IPS-18c (cell line): ENCODE data around the gene RERE.

Source experiments
- H3K4me3 ChIP-seq: 2 replicates; pipeline ENCODE4 v1.7.0; 2013; ENCODE audit warnings: low read depth, mild to moderate bottlenecking, low read length, moderate library complexity; ENCODE audit not compliant: insufficient read depth
- H3K9me3 ChIP-seq: one replicate; pipeline ENCODE4 v1.6.1; 2013; ENCODE audit warnings: mild to moderate bottlenecking, low read length, moderate library complexity; ENCODE audit not compliant: control insufficient read depth, insufficient read depth

The RERE gene

DNA sequence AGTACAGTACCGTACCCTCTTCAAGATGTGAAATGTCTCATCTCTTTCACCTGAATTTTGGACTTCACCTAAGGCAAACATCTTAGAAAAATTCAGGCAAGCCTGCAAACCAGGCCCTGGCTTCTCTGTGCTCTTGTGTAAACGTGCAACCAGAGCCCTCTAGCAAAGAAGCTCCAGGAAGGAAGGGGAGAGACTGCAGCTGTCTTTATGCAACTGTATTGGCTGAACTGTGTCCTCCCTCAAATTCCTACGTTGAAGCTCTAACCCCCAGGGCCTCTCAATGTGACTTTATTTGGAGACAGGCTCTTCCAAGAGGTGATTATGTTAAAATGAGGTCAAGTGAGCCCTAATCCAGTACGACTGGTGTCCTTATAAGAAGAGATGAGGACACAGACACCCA is 439.3 kb downstream of the RERE start:
- H3K4me3 ChIP-seq, result no peak overlapping the region

DNA sequence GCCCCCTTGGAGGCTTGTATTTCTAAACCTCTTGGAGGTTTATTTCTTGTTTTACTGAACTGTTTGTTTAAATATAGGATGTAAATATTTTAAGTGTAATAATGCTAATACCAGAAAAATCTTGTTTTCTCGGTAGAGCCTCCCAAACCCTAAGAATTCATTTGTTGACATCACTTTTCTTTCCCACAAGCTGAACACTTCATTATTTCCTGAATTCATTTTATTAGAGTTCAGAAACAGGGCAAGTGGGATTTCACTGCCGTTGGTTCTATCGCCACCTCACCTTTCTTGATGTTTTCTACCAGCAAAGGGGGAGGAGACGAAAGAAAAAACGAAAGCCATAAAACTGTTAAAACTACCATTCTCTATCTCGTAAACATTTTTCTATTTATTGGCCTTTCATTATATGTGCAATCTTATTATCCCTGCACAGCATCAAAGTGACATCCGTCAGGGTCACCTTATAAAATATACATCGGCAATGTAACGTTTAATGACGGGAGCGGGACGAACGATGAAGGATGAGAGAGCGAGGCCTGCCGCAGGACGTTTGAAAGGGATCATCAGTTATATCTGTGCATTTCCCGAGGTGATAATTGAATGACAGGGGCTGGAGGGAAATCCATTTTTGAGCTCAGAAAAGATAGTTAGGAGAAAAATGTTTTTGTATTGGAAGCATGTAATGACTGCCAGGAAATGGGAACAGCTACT is 440.0 kb downstream of the RERE start:
- H3K9me3 ChIP-seq, result peaks cover 2% of the 10 kb centered on the region
- H3K4me3 ChIP-seq, result no peak overlapping the region

More for the DNA sequence above, 439.3 kb downstream of the RERE start:
- peaks cover 2% of the 10 kb centered on the region for H3K9me3 ChIP-seq

DNA sequence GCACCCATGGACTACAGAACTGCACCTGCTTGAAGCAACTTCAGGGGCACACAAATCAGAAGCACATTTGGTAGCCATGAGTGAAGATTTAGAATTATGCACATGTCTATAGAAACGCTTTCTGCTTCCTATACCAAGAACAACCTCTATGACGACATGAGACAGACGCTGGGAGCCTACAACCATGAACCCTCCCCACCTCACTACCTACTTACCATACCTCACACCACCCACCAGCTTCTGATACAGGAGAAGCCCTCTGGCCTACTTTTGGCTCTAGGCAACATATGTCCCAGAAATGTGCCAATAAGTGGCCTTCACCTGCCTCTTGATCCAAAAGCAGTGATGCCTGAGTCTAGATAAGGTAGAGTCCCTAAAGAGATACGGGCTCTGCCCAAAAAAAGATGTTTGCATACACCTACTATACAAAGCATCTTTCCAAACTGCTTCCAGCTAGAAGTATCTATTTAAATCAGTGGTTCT is 441.0 kb downstream of the RERE start:
- peaks cover 2% of the 10 kb centered on the region for H3K9me3 ChIP-seq
- no peak overlapping the region for H3K4me3 ChIP-seq

DNA sequence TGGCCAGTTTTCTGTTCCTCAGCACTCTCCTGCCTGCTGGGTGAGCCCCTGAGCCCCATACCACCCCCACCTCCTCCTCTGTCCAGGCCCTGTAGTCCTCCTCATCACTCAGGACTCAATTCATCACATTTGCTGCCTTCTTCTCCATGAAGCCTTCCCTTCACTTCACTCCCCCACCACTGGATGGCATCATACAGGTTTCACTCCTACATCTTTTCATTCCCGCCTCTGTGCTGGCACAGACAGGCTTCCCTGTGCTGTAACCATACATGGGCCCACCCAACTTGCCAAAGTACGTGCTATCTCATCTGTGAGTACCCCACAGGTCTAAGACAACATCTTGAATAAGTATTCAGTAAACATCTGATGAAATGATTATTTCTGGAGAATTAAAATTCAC is 442.6 kb downstream of the RERE start:
- no peak overlapping the region for H3K4me3 ChIP-seq
- H3K9me3 ChIP-seq, result peaks cover 2% of the 10 kb centered on the region

DNA sequence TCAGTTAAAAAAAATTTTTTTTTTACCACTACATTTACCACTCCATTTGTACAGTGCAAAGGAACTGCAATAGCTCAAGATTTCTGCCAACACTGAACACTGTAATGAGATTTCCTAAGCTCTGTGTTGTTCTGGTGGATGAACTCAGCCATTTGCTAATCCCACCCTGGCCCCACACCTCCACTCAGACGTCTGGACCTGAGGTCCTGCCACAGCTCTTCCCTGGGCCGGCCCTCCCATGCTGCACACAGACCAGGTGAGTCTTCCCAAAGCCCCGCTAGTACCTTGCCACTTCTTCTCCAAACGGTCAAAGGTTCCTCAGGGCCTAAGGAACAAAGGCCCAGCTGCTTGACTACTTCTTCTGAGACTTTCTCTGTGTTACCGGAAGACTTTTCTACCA is 443.1 kb downstream of the RERE start:
- peaks cover 2% of the 10 kb centered on the region for H3K9me3 ChIP-seq
- no peak overlapping the region for H3K4me3 ChIP-seq

- no peaks in the 10 kb centered on the region for H3K9me3 ChIP-seq
- no peak overlapping the region for H3K4me3 ChIP-seq
Observed at GRCh38 chr1:8373581-8374241, 443.7 kb downstream of the RERE start.

- Histone ChIP-seq H3K4me3 (no peak overlapping the region), H3K9me3 (no peaks in the 10 kb centered on the region)
Observed at GRCh38 chr1:8373125-8373524, 444.3 kb downstream of the RERE start.

DNA sequence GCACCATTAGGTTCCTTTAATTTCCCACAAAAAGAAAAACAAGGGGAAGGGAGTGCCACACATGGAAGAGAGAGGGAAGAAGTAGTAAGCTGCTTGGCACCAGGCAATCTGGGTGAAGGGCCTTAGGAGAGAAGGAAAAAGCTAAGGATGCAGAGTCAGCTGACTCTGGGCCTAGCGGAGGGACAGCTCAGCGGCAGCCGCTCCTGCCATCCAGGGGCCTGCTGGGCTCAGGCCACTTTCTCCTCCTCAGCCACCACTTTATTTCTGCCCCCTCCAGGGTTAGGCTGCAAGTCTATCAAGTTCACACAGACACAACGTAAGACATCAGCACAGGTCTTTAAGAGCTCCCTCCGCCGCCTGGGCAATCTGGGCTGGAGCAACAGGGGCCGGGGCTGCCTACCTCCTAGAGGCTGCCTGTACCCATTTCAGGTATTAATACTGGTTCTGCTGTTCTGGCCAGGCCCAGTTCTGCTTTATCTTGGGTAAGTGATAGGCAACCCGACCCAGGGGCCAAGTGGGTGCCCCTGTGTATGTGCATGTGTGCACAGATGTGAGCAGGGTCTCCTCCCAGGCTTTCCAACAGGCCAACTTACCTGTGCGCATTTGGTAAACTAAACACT is 446.0 kb downstream of the RERE start:
- H3K4me3 ChIP-seq, result no peak overlapping the region
- H3K9me3 ChIP-seq, result no peaks in the 10 kb centered on the region

GRCh38 chr1:8370905-8371315 is 446.5 kb downstream of the RERE start:
- H3K4me3 ChIP-seq, result no peak overlapping the region
- H3K9me3 ChIP-seq, result no peaks in the 10 kb centered on the region

GRCh38 chr1:8370046-8370881 is 447.2 kb downstream of the RERE start:
- no peak overlapping the region for H3K4me3 ChIP-seq
- no peaks in the 10 kb centered on the region for H3K9me3 ChIP-seq

GRCh38 chr1:8368956-8369639 is 448.3 kb downstream of the RERE start:
- no peaks in the 10 kb centered on the region for H3K9me3 ChIP-seq
- H3K4me3 ChIP-seq, result no peak overlapping the region

DNA sequence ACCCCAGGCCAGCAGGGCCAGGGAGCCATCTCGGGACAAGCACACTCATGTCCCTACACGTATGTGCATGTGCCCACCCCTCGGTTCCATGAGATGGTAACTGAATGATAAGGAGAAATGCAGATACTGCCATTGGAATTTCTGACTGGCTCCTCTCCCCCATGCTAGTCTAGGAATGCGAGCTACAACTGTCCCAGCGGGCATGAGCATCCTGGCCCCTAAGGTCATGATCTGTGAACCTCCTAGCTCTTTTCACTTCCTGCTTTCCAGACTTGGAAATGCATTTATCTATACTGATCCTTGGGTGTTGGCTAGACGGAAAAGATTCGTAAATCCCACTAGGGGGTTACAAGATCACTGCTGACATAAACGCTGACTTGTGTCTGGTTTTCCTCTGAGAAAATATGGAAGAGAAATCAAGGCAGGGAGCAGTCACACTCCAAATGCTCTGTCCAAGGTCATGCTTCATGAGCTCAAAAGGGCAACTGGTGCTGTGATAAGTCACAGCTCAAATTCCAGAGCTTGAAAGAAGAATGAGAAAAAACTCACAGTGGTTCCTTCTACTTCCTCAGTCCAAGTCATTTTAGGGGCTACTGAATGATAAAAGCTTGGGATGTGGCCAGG is 449.8 kb downstream of the RERE start:
- H3K9me3 ChIP-seq, result no peaks in the 10 kb centered on the region
- no peak overlapping the region for H3K4me3 ChIP-seq

DNA sequence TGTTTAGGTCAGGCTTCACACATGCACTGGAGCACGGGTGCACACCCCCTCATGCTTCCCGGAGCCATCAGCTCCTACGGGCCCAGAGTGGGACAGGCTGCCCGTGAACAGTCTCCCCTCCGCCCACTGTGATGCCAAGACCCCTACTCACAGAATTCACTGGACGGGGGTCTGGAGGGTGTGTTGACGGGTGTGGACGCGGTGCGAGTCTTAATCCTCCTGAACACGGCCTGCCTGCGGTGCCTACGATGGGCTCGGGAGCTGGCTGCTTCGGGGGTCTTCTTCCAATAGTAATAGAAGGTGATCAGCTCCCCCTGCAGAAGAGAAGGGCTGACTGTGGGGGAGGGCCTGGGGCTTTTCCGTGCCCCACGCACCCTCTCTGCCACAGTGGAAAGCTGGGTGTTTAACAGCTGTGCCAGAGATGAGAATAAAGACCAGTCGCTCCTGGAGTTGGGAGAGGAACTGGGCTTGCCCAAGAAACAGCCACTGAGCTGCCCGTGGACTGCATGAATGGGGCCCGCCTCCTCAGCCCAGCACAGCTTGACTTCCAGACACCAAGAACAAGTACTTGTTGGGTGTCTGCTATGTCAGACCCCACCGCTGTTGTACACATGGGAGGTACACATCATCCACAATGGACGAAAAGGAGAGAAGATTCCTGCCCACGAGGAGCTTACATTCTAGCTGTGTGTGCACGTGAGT is 451.6 kb downstream of the RERE start:
- Histone ChIP-seq H3K9me3 (no peaks in the 10 kb centered on the region), H3K4me3 (no peak overlapping the region)

GRCh38 chr1:8364528-8365442 is 452.7 kb downstream of the RERE start:
- Histone ChIP-seq H3K9me3 (no peaks in the 10 kb centered on the region), H3K4me3 (no peak overlapping the region)

- Histone ChIP-seq H3K4me3 (no peak overlapping the region), H3K9me3 (no peaks in the 10 kb centered on the region)
Observed at GRCh38 chr1:8363767-8364301, 453.6 kb downstream of the RERE start.
